Osteoblast (primary cell): Measurements from ENCODE around the gene CTNNA2. TPM values are rescaled to one million over a fixed set of nuclear protein-coding genes. Genes with fewer than 3 reads are reported as not detected.

Experiments used
- DNase-seq: peaks from one replicate; pipeline ENCODE4 v3.0.0; 2011; ENCODE audit warnings: low spot score, mixed read lengths; ENCODE audit not compliant: insufficient read length; ENCODE audit errors: missing footprints
- H2AFZ ChIP-seq: 2 replicates; pipeline ENCODE4 v1.6.0; 2011; ENCODE audit warnings: mild to moderate bottlenecking, low read length
- H3K27ac ChIP-seq: 2 replicates; pipeline ENCODE4 v1.5.1; 2011; ENCODE audit warnings: mild to moderate bottlenecking, low read depth, low read length, moderate library complexity
- H3K27me3 ChIP-seq: 2 replicates; pipeline ENCODE4 v1.6.0; 2012; ENCODE audit warnings: mild to moderate bottlenecking, control low read depth, inconsistent platforms, low read length, moderate library complexity; ENCODE audit not compliant: insufficient read depth
- H3K36me3 ChIP-seq: 2 replicates; pipeline ENCODE4 v1.5.1; 2011; ENCODE audit warnings: mild to moderate bottlenecking, low read length, control low read depth, moderate library complexity; ENCODE audit not compliant: insufficient read depth
- H3K4me1 ChIP-seq: 2 replicates; pipeline ENCODE4 v1.5.1; 2011; ENCODE audit warnings: mild to moderate bottlenecking, low read length, control low read depth, moderate library complexity; ENCODE audit not compliant: insufficient read depth
- H3K4me2 ChIP-seq: 2 replicates; pipeline ENCODE4 v1.6.0; 2011; ENCODE audit warnings: mild to moderate bottlenecking, low read length; ENCODE audit not compliant: insufficient read depth
- H3K4me3 ChIP-seq: fragments of 200-600 bp; sonication (generic); 3 replicates; pipeline ENCODE4 v1.5.1; 2012; ENCODE audit warnings: mild to moderate bottlenecking, low read length, inconsistent platforms; ENCODE audit not compliant: insufficient read depth
- H3K79me2 ChIP-seq: 2 replicates; pipeline ENCODE4 v1.6.0; 2012; ENCODE audit warnings: mild to moderate bottlenecking, low read length, control low read depth, inconsistent platforms; ENCODE audit not compliant: insufficient read depth
- H3K9me3 ChIP-seq: 2 replicates; pipeline ENCODE4 v1.5.1; 2011; ENCODE audit warnings: low read depth, low read length, control low read depth
- H4K20me1 ChIP-seq: 2 replicates; pipeline ENCODE4 v1.6.0; 2012; ENCODE audit warnings: mild to moderate bottlenecking, low read length, control low read depth; ENCODE audit not compliant: insufficient read depth
- CTCF ChIP-seq: IDR thresholded peaks from 2 replicates; pipeline ENCODE4 v1.5.1; 2011; ENCODE audit warnings: mild to moderate bottlenecking, low read depth, low read length, moderate library complexity; ENCODE audit errors: extremely low read depth
- total RNA-seq: library from RNA; depleted of rRNA; stranded (reverse); fragments of >200 nt; gene quantifications from 2 replicates; pipeline ENCODE4 v1.2.3, GENCODE V29; 2012

The CTNNA2 gene
- total RNA-seq, 1 donor: not detected

GRCh38 chr2:80560326-80560725 is 1047.5 kb downstream of the CTNNA2 start:
- DNase-seq: no peak
- Histone ChIP-seq H3K4me1 (no peaks in the 10 kb centered on the region), H3K27ac (no peak overlapping the region), H3K79me2 (no peaks in the 10 kb centered on the region), H4K20me1 (no peaks in the 10 kb centered on the region), H2AFZ (no peak overlapping the region), H3K4me2 (no peak overlapping the region), H3K36me3 (no peaks in the 10 kb centered on the region), H3K27me3 (no peaks in the 10 kb centered on the region), H3K4me3 (no peak overlapping the region), H3K9me3 (no peaks in the 10 kb centered on the region)
- no peak for TF ChIP-seq CTCF

- H3K9me3 ChIP-seq: no peaks in the 10 kb centered on the region
- no peaks in the 10 kb centered on the region for H3K79me2 ChIP-seq
- H4K20me1 ChIP-seq: no peaks in the 10 kb centered on the region
- no peaks in the 10 kb centered on the region for H3K27me3 ChIP-seq
- no peak for DNase-seq
- H3K4me1 ChIP-seq: no peaks in the 10 kb centered on the region
- H3K27ac ChIP-seq: no peak overlapping the region
- no peaks in the 10 kb centered on the region for H3K36me3 ChIP-seq
- no peak overlapping the region for H3K4me2 ChIP-seq
- no peak overlapping the region for H2AFZ ChIP-seq
- no peak for TF ChIP-seq CTCF
- no peak overlapping the region for H3K4me3 ChIP-seq
These were observed 1055.2 kb downstream of the CTNNA2 start for GRCh38 chr2:80568011-80568410.

- Histone ChIP-seq H4K20me1 (no peaks in the 10 kb centered on the region), H3K4me2 (no peak overlapping the region), H3K79me2 (no peaks in the 10 kb centered on the region), H3K27me3 (no peaks in the 10 kb centered on the region), H3K27ac (no peak overlapping the region), H3K4me3 (no peak overlapping the region), H3K4me1 (no peaks in the 10 kb centered on the region), H3K36me3 (no peaks in the 10 kb centered on the region), H2AFZ (no peak overlapping the region), H3K9me3 (peaks cover 4% of the 10 kb centered on the region)
- no peak for DNase-seq
- no peak for TF ChIP-seq CTCF
These were observed 1060.3 kb downstream of the CTNNA2 start for GRCh38 chr2:80573167-80573566.

- Histone ChIP-seq H3K9me3 (peaks cover 4% of the 10 kb centered on the region), H3K4me1 (no peaks in the 10 kb centered on the region), H3K4me2 (no peak overlapping the region), H4K20me1 (no peaks in the 10 kb centered on the region), H3K27ac (no peak overlapping the region), H3K79me2 (no peaks in the 10 kb centered on the region), H3K27me3 (no peaks in the 10 kb centered on the region), H3K4me3 (no peak overlapping the region), H2AFZ (no peak overlapping the region), H3K36me3 (no peaks in the 10 kb centered on the region)
- DNase-seq: peak; percentile 22
- no peak for TF ChIP-seq CTCF
These were observed 1061.1 kb downstream of the CTNNA2 start for GRCh38 chr2:80573950-80574349.
